ENCODE results near the gene C1QTNF8.

The C1QTNF8 gene

DNA sequence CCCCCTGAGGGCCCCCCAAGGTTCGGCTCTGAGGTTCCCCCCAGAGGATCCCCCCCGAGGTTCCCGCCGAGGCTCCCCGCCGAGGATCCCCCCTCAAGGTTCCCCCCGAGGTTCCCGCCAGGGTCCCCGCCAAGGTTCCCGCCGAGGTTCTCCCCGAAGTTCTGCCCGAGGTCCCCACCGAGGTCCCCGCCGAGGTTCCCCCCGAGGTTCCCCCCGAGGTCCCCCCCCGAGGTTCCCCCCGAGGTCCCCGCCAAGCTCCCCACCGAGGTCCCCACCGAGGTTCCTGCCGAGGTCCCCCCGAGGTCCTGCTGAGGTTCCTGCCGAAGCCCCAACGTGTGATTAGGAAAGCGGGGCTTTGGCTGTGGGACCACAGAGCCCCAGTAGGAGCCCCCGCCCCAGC, 55.7 kb downstream of the C1QTNF8 start:
- DNase-seq = no peak

DNA sequence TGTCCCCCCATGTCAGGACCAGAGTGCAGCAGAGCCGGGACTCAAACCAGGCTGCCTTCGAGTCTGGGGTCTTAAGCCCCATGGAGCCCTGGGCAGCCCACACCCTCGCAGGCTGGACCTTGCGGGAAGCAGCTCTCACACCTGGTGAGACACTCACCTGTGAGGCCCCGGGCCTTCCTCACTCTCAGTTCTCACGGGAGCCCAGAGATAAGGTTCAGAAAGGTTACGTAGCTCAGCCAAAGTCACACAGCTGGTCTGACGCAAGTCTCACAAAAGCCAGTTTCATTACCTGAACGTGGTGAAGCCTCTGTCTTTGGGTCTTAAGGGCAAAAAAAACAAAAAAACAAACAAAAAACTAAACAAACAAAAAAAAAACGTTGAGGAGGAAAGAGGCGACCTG, 56.3 kb downstream of the C1QTNF8 start:
- DNase-seq = no peak

DNA sequence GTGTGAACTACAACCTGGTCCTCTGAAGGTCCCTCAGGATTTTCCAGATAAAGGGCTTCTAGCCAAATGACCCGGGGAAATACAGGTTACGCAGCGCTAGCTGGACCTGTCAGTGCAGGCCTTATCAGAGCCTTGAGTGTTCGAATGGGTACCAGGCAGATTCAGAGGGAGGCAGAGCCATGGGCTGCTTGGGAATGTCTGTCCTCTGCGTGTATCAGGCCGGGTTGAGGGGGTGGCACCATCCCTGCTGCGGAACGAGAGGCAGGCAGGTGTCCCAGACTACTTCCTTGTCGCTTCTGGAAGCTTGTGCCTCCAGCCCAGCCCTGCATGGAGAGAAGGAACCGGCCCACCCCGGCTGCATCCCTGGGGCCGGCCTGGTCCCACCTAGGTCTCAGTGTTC, 57.1 kb downstream of the C1QTNF8 start:
- no peak for DNase-seq

All from fibroblast of skin of right quadriceps (primary cell).